MM.1S (cell line): ENCODE data around the gene CDC40.

Experiments
- DNase-seq: peaks from one replicate; pipeline ENCODE4 v3.0.0-alpha.2; 2015
- H2AFZ ChIP-seq: fragments of 300-600 bp; sonication (generic); 2 replicates; pipeline ENCODE4 v1.6.0; 2016; ENCODE audit warnings: antibody characterized with exemption, low read length
- H3F3A ChIP-seq: fragments of 300-600 bp; sonication (generic); 2 replicates; pipeline ENCODE4 v1.6.1; 2016; ENCODE audit warnings: mild to moderate bottlenecking, antibody characterized with exemption, low read length, moderate library complexity, mixed read lengths; ENCODE audit not compliant: insufficient read depth
- H3K27ac ChIP-seq: fragments of 300-600 bp; sonication (generic); 2 replicates; pipeline ENCODE4 v1.5.1; 2016; ENCODE audit warnings: mild to moderate bottlenecking, low read length
- H3K27me3 ChIP-seq: fragments of 300-600 bp; sonication (generic); replicated peaks from 2 replicates; pipeline ENCODE4 v1.6.0; 2016; ENCODE audit warnings: low read length; ENCODE audit not compliant: insufficient read depth
- H3K36me3 ChIP-seq: fragments of 300-600 bp; sonication (generic); replicated peaks from 2 replicates; pipeline ENCODE4 v1.6.1; 2016; ENCODE audit warnings: mild to moderate bottlenecking, low read length, mixed read lengths; ENCODE audit not compliant: insufficient read depth
- H3K4me1 ChIP-seq: fragments of 300-600 bp; sonication (generic); 2 replicates; pipeline ENCODE4 v1.6.1; 2016; ENCODE audit warnings: low read length, mixed read lengths
- H3K4me2 ChIP-seq: fragments of 300-600 bp; sonication (generic); 2 replicates; pipeline ENCODE4 v1.6.0; 2016; ENCODE audit warnings: low read depth, low read length
- H3K4me3 ChIP-seq: fragments of 300-600 bp; sonication (generic); 2 replicates; pipeline ENCODE4 v1.5.1; 2016; ENCODE audit warnings: low read length, mixed read lengths
- H3K79me2 ChIP-seq: fragments of 300-600 bp; sonication (generic); 2 replicates; pipeline ENCODE4 v1.6.1; 2016; ENCODE audit warnings: mixed run types, low read length, mixed read lengths
- H3K9ac ChIP-seq: fragments of 300-600 bp; sonication (generic); 2 replicates; pipeline ENCODE4 v1.6.1; 2016; ENCODE audit warnings: low read length, mixed read lengths
- H3K9me2 ChIP-seq: fragments of 300-600 bp; sonication (generic); replicated peaks from 2 replicates; pipeline ENCODE4 v1.6.1; 2016; ENCODE audit warnings: mild to moderate bottlenecking, low read length, mixed read lengths; ENCODE audit not compliant: insufficient read depth
- H3K9me3 ChIP-seq: fragments of 300-600 bp; sonication (generic); replicated peaks from 2 replicates; pipeline ENCODE4 v1.6.1; 2016; ENCODE audit warnings: mild to moderate bottlenecking, low read length, mixed read lengths; ENCODE audit not compliant: insufficient read depth
- H4K20me1 ChIP-seq: fragments of 300-600 bp; sonication (generic); 2 replicates; pipeline ENCODE4 v1.6.1; 2016; ENCODE audit warnings: mild to moderate bottlenecking, low read length, moderate library complexity, mixed read lengths; ENCODE audit not compliant: insufficient read depth
- EZH2 ChIP-seq: fragments of 300-600 bp; sonication (generic); optimal IDR thresholded peaks from 2 replicates; pipeline ENCODE3; 2017; ENCODE audit warnings: low read depth, mild to moderate bottlenecking, antibody characterized with exemption, low read length, mixed read lengths
- EZH2phosphoT487 ChIP-seq: fragments of 300-600 bp; sonication (generic); IDR thresholded peaks from 2 replicates; pipeline ENCODE4 v1.6.1; 2018; ENCODE audit warnings: antibody characterized with exemption, low read length
- TF ChIP-seq, protein P1 (sequence below): fragments of 300-600 bp; sonication (generic); IDR thresholded peaks from 2 replicates; pipeline ENCODE4 v1.5.1; 2016; ENCODE audit warnings: antibody characterized with exemption, low read length, mixed read lengths

The CDC40 gene

DNA sequence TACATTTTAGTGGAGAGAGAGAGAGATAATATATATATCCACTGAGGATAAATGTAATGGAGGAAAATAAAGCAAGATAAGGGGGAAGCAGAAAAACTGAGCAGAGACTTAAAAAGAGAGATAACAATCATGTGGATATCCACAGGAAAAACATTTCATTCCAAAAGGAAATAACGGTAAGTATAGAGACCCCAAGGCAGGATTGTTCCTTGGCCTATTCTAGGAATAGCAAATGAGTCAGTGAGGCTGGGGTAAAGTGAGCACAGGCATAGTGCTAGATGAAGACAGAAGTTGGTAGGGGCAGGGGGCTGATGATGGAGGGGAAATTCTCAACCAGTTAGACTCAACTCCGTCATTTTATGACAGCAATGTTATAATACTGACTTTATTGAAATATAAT lies 11.2 kb downstream of the CDC40 start:
- H3F3A ChIP-seq = no peaks in the 10 kb centered on the region
- no peak for DNase-seq
- no peak overlapping the region for H3K27ac ChIP-seq
- peaks cover 76% of the 10 kb centered on the region for H3K79me2 ChIP-seq
- no peak overlapping the region for H3K9ac ChIP-seq
- no peak overlapping the region for H2AFZ ChIP-seq
- H3K9me2 ChIP-seq = no peaks in the 10 kb centered on the region
- H3K4me2 ChIP-seq = no peak overlapping the region
- no peaks in the 10 kb centered on the region for H3K36me3 ChIP-seq
- H3K4me3 ChIP-seq = no peak overlapping the region
- H3K9me3 ChIP-seq = no peaks in the 10 kb centered on the region
- H3K4me1 ChIP-seq = no peaks in the 10 kb centered on the region
- H3K27me3 ChIP-seq = no peaks in the 10 kb centered on the region
- peaks cover 13% of the 10 kb centered on the region; the same call in 1 of the 2 replicates for H4K20me1 ChIP-seq
- TF ChIP-seq EZH2phosphoT487 (no peak), EZH2 (no peak)
- TF ChIP-seq, protein P1, sequence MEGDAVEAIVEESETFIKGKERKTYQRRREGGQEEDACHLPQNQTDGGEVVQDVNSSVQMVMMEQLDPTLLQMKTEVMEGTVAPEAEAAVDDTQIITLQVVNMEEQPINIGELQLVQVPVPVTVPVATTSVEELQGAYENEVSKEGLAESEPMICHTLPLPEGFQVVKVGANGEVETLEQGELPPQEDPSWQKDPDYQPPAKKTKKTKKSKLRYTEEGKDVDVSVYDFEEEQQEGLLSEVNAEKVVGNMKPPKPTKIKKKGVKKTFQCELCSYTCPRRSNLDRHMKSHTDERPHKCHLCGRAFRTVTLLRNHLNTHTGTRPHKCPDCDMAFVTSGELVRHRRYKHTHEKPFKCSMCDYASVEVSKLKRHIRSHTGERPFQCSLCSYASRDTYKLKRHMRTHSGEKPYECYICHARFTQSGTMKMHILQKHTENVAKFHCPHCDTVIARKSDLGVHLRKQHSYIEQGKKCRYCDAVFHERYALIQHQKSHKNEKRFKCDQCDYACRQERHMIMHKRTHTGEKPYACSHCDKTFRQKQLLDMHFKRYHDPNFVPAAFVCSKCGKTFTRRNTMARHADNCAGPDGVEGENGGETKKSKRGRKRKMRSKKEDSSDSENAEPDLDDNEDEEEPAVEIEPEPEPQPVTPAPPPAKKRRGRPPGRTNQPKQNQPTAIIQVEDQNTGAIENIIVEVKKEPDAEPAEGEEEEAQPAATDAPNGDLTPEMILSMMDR = no peak

DNA sequence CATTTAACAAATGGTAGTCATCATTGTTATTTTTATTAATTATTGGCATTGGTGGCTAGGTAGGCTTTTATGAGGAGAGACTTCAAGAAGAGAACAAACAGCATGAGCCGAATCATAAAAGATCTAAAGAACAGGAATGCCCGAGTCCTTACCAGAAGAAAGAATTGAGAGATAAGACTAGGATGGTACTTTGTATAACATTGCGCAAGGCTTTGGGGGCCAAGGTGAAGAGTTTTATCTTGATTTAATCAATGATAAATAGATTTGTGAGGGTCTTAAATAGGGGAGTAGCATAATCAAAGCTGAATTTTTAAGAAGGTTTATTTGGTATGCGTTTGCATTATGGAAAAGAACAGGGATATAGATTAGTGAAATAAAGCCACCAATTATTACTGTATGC lies 15.4 kb downstream of the CDC40 start:
- H3K27me3 ChIP-seq = no peaks in the 10 kb centered on the region
- H3K4me2 ChIP-seq = no peak overlapping the region
- H3K79me2 ChIP-seq = peaks cover 59% of the 10 kb centered on the region
- H3F3A ChIP-seq = no peaks in the 10 kb centered on the region
- TF ChIP-seq EZH2phosphoT487 (no peak), EZH2 (no peak)
- TF ChIP-seq, protein P1 = no peak
- no peak overlapping the region for H3K9ac ChIP-seq
- H3K4me1 ChIP-seq = no peaks in the 10 kb centered on the region
- no peak overlapping the region for H3K4me3 ChIP-seq
- no peaks in the 10 kb centered on the region for H3K9me2 ChIP-seq
- no peak for DNase-seq
- peaks cover 8% of the 10 kb centered on the region; the same call in 1 of the 2 replicates for H4K20me1 ChIP-seq
- H3K36me3 ChIP-seq = no peaks in the 10 kb centered on the region
- no peak overlapping the region for H2AFZ ChIP-seq
- H3K27ac ChIP-seq = no peak overlapping the region
- no peaks in the 10 kb centered on the region for H3K9me3 ChIP-seq

DNA sequence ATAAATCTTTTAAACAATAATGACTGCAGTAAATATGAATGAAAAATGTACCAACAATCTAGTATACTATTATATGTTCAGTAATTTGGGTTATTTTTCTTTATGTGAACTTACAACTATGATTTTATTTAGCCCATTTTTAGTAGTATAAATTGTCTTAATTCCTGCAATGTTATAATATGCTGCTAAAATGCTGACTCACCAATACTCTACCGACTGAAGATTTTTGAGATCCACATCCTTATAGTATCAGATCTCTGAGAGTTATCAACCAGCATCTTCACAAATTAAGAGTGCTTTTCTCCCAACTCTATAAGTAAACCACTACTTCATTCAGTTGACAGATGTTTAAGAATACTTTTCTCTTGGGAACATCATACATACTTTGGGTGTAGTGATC lies 16.6 kb downstream of the CDC40 start:
- H3K4me2 ChIP-seq = no peak overlapping the region
- no peaks in the 10 kb centered on the region for H3K9me3 ChIP-seq
- peaks cover 3% of the 10 kb centered on the region; the same call in 1 of the 2 replicates for H4K20me1 ChIP-seq
- DNase-seq = no peak
- no peaks in the 10 kb centered on the region for H3K9me2 ChIP-seq
- H3K27me3 ChIP-seq = no peaks in the 10 kb centered on the region
- H3K4me3 ChIP-seq = no peak overlapping the region
- no peaks in the 10 kb centered on the region for H3K4me1 ChIP-seq
- H3K9ac ChIP-seq = no peak overlapping the region
- no peak overlapping the region for H2AFZ ChIP-seq
- TF ChIP-seq EZH2 = no peak
- TF ChIP-seq EZH2phosphoT487 = no peak
- peaks cover 56% of the 10 kb centered on the region for H3K79me2 ChIP-seq
- no peak overlapping the region for H3K27ac ChIP-seq
- H3F3A ChIP-seq = no peaks in the 10 kb centered on the region
- H3K36me3 ChIP-seq = no peaks in the 10 kb centered on the region

DNA sequence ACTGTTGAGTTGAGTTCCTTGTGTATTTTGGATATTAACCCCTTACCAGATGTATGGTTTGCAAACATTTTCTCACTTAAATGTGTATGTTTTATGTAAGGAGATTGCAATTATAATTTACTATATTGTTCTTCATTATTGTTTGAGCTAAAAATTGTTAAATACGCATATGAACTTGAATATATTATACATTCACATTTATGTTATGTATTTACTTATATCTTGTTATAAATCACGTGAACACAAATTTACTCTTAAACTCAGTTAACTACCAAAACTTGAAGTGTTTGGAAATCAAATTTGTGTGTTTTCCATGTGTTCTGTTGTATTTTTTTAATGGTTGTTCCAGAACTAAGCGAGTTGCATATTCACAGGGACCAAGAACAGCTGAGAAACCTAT lies 18.3 kb downstream of the CDC40 start:
- no peaks in the 10 kb centered on the region for H3K9me3 ChIP-seq
- no peak for DNase-seq
- peaks cover 54% of the 10 kb centered on the region for H3K79me2 ChIP-seq
- peaks cover 3% of the 10 kb centered on the region; the same call in 1 of the 2 replicates for H4K20me1 ChIP-seq
- no peaks in the 10 kb centered on the region for H3K27me3 ChIP-seq
- H3F3A ChIP-seq = no peaks in the 10 kb centered on the region
- no peaks in the 10 kb centered on the region for H3K36me3 ChIP-seq
- H3K27ac ChIP-seq = no peak overlapping the region
- no peak for TF ChIP-seq EZH2
- TF ChIP-seq, protein P1 = no peak
- TF ChIP-seq EZH2phosphoT487 = no peak
- no peaks in the 10 kb centered on the region for H3K9me2 ChIP-seq
- no peak overlapping the region for H3K4me3 ChIP-seq
- H2AFZ ChIP-seq = no peak overlapping the region
- no peaks in the 10 kb centered on the region for H3K4me1 ChIP-seq
- H3K4me2 ChIP-seq = no peak overlapping the region
- H3K9ac ChIP-seq = no peak overlapping the region
